GM18907 (cell line): Measurements from ENCODE around the gene CDH16.
"Not testable (repeated sequence)": the region's sequence is repeated elsewhere in the genome, so short reads cannot be mapped to it uniquely, and the experiment has no call there.

Experiments
- ATAC-seq: cut with Tn5 transposase; IDR thresholded peaks from one replicate; pipeline ENCODE4 v1.9.1; 2021; ENCODE audit warnings: mild to moderate bottlenecking, moderate library complexity; ENCODE audit not compliant: unreplicated experiment

The CDH16 gene

GRCh38 chr16:66918803-66919568 is at the start of gene CDH16:
CDH16 (minus strand) TSS chr16:66918885; CDS start chr16:66918065, 820 bp downstream.
- no peak for ATAC-seq

DNA sequence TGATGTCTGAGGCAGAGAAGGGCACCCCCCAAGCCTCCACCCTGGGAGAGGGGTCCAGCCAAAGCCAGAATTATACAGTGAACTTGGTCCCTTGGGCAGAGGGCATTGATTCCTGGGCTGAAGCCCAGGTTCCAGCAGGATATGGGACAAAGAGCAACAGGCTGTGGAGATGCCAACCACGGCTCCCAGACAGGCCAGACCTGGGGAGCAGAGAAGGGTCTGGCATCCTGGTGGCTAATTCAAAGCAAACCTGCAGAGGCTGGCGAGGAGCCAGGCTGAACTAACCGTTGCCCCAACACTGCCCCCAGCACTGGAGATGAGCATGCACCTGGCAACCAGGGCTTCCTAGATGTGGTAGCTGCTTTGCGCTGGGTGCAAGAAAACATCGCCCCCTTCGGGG is 45.4 kb upstream of the CDH16 start:
- no peak for ATAC-seq

DNA sequence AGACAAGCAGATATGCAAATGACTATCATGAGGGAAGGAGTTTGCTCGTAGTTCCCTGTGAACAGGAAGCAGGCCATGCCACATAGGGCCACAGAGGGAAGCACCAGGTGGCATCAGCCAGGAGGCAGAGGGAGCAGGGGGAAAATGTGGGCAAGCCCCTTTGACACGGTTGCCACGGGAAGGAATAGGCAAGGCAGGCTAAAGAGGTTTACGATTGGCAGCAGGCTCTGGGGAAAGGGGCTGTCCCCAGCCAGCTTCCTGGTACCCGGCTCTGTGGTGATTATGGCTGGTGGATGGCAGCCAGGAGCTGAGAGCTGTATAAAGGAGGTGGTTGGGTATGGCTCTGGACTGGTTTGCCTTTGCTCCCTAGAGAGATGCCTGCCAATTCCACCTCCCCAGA is 43.2 kb upstream of the CDH16 start:
- no peak for ATAC-seq

- peak; percentile 76 for ATAC-seq
Observed at GRCh38 chr16:66961065-66961744, 42.5 kb upstream of the CDH16 start, which contains the start of gene CES3. CES3 (plus strand) TSS chr16:66961266; CDS start chr16:66961308, 42 bp downstream.

- no peak for ATAC-seq
Observed at GRCh38 chr16:66960270-66960669, 41.6 kb upstream of the CDH16 start.

DNA sequence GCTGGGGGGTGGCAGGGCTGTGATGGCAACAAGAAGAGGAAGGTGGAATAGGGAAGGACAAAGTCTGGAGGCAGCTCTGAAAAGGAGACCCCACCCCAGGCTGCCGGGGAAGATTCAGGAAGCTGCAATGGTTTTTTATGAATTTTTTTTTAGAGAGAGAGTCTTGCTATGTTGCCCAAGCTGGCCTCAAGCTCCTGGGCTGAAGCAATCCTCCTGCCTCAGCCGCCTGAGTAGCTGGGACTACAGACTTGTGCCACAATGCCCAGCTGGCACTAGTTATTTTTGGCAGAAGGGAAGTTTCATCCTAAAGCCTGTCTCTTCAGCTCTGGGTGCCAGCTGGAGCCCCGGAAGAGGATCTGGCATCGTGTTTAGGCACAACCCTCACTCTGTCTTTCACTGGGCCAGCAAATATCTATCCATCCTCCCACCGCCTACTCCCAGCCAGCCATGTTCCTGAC is 41.0 kb upstream of the CDH16 start:
- no peak for ATAC-seq

GRCh38 chr16:66958857-66959703 is 40.4 kb upstream of the CDH16 start:
- ATAC-seq: no peak

DNA sequence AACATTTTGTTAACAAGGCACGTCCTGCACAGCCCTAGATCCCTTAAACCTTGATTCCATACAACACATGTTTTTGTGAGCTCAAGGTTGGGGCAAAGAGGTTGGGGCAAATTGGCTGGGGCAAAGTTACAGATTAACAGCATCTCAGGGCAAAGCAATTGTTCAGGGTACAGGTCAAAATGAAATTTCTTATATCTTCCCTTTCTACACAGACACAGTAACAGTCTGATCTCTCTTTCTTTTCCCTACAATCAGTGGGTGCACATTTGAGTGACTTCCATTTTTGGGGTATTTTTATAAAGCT is 37.4 kb upstream of the CDH16 start:
- not testable (repeated sequence) for ATAC-seq

DNA sequence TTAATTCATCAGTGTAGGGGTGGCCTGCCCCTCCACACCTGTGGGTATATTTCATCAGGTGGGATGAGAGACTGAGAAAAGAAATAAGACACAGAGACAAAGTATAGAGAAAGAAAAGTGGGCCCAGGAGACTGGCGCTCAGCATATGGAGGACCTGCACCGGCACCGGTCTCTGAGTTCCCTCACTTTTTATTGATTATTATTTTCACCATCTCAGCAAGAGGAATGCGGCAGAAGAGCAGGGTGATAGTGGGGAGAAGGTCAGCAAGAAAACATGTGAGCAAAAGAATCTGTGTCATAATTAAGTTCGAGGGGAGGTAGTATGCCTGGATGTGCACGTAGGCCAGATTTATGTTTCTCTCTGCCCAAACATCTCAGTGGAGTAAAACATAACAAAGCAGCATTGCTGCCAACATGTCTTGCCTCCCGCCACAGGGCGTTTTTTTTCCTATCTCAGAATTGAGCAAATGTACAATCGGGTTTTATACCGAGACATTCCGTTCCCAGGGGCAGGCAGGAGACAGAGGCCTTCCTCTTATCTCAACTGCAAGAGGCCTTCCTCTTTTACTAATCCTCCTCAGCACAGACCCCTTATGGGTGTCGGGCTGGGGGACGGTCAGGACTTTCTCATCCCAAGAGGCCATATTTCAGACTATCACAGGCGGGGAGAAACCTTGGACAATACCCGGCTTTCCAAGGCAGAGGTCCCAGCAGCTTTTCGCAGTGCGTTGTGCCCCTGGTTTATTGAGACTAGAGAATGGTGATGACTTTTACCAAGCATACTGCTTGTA is 36.9 kb upstream of the CDH16 start:
- not testable (repeated sequence) for ATAC-seq

DNA sequence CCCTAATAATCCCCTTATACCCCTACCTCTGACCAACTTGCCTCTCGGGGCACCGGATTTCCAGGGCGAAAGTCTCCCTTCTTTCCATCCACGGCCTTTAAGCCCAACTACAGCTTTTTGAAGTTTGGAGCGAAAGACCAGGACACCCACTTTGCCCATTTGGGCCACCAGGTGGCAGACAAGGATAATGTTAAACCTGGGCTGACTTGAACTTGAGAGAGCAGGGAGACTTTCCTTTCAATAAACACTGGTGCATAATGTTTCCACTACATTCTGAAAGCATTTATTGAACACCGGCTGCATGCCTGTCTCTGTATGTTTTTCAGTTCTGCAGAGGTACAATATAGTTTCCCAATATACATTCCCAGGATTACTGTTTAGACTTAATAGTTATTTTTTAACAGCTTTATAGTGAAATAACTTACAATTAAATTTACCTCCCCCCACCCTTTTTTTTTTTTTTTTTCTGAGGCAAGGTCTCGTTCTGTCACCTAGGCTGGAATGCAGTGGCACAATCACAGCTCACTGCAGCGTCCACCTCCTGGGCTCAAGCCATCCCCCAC is 35.5 kb upstream of the CDH16 start:
- peak; percentile 55 for ATAC-seq

DNA sequence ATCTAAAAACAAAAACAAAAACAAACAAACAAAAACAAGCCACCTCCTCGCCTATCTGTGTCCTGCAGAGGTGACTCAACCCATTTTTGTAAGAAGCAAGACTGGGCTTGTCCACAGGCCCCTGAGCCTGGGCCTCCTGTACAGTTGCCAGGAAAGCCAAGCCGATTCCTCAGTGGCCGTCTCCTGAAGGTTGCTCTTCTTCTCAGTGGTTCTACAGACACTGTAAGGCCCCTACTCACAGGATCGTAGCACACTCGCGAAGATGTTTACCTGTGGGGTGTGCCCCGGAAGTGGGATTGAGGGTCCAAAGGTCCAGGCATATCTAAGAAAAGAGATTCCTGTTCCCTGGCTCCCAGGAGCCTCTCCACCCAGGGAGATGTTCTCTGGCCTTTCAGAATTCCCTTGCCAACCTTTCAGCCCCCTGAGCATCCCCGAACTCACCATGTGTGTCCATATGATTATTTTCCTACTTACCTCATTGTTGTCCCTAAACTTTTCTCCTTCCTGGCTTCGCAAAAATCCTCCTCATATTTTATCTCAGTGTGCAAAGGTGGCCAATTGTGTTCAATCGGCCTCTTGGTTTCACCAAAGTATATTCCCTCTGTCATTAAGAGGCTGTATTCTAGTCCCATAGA is 34.9 kb upstream of the CDH16 start:
- no peak for ATAC-seq

DNA sequence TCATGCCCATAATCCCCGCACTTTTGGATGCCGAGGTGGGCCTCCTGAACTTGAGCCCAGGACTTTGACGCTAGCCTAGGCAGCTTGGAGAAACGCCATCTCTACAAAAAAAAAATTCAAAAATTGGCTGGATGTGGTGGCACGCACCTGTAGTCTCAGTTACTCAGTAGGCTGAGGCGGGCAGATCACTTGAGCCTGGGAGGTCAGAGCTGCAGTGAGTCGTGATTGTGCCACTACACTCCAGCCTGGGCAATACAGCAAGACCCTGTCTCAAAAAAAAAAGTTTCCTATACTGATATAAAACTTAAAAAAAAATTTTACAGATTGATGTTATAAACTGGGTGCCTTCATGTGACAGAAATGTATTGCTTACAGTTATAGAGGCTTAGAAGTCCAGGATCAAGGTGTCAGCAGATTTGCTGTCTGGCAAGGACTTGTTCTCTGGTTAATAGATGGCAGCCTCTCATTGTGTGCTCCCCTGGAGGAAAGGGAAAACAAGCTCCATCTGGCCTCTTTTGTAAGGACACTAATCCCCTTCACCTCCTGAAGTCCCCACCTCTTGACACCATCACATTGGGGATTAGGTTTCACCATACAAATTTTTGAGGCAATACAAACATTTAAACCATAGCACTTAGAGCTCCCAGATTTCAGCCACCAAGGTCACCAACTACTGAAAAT is 33.9 kb upstream of the CDH16 start:
- no peak for ATAC-seq

DNA sequence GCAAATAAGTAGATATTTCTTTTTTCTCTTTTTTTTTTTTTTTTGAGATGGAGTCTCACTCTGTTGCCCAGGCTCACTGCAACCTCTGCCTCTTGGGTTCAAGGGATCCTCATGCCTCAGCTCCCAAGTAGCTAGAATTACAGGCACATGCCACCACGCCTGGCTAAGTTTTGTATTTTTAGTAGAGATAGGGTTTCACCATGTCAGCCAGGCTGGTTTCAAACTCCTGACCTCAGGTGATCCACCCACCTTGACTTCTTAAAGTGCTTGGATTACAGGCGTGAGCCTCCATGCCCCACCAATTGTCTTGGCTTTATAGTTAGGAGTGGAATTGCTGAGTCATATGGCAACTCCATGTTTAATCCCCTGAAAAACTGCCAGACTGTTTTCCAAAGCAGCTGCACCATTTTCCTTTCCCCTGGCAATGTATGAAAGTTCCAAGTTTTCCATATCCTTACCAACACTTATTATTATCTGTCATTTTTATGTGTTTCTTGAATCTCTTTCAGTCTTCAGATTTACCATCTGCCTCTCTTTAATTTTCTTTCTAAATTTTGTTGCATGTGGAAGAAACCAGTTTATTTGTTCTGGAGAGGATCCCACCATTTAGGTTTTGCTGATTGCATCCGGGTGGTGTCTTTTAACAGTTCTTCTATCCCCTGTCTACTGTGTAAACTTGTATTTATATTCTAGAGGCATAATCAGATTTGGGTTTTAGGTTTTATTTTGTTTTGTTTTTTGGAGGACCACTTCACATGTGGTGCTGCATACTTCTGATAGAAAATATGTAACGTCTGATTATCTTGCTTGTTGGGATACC is 32.5 kb upstream of the CDH16 start:
- ATAC-seq: no peak

- ATAC-seq: no peak
Observed at GRCh38 chr16:66950437-66950836, 31.8 kb upstream of the CDH16 start.

- ATAC-seq: no peak
Observed at GRCh38 chr16:66949472-66949871, 30.8 kb upstream of the CDH16 start.

- ATAC-seq: no peak
Observed at GRCh38 chr16:66948837-66949225, 30.1 kb upstream of the CDH16 start.

DNA sequence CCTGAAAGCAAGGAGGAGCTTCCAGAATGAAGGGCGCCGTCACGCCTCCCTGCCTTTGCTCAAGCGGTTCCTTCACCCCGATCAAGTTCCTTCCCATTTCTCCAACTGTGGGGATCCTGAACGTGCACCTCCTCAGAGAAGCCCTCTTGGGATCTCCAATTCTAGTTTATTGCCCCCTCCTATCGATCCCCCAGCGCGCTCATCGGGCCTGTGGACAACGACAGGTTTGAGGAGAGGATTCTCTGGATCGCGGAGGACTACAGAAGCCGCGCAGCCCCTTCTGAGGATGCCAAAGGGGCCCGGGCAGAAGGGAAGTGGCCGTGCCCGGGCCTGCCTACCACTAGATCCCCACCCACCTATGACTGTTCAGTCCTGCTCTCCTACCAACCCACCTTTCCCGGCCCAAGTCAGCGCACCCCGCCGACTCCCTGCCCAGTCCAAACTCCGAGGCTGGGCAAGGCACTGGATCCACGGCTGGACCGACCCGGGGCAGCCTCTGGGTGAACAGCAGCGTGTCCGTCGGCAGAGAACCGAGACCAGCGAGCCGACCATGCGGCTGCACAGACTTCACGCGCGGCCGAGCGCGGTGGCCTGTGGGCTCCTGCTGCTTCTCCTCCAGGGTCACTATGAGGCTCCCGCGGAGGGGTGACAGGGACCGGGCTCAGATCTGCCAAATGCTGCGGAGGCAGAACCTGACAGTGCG is 29.6 kb upstream of the CDH16 start:
- ATAC-seq: no peak
